Nephron progenitor cell (in vitro differentiated cells): ENCODE data around the gene CIAO2A.
"Not testable (repeated sequence)": the region's sequence is repeated elsewhere in the genome, so short reads cannot be mapped to it uniquely, and the experiment has no call there.

Source experiments
- DNase-seq: peaks from one replicate; pipeline ENCODE4 v3.0.0; 2021
- H3K27ac Mint-ChIP-seq: 2 replicates; pipeline ENCODE4 v1.8.0; 2021; ENCODE audit warnings: mild to moderate bottlenecking, moderate library complexity, mixed read lengths
- H3K27me3 Mint-ChIP-seq: 2 replicates; pipeline ENCODE4 v1.8.0; 2021; ENCODE audit warnings: mild to moderate bottlenecking, low read depth, mixed read lengths; ENCODE audit not compliant: poor library complexity
- H3K36me3 Mint-ChIP-seq: 2 replicates; pipeline ENCODE4 v1.8.0; 2021; ENCODE audit warnings: low read depth, mixed read lengths
- H3K4me1 Mint-ChIP-seq: 2 replicates; pipeline ENCODE4 v1.8.0; 2021; ENCODE audit warnings: mixed read lengths
- H3K4me3 Mint-ChIP-seq: 2 replicates; pipeline ENCODE4 v1.8.0; 2021; ENCODE audit warnings: mild to moderate bottlenecking, moderate library complexity, mixed read lengths
- H3K9me3 Mint-ChIP-seq: 2 replicates; pipeline ENCODE4 v1.8.0; 2021; ENCODE audit warnings: mild to moderate bottlenecking, moderate library complexity, mixed read lengths
- CTCF ChIP-seq: fragments of 200-600 bp; sonication (generic); IDR thresholded peaks from 2 replicates; pipeline ENCODE4 v1.5.0; 2021; ENCODE audit warnings: antibody characterized with exemption

CIAO2A gene

GRCh38 chr15:64058279-64058678 is 35.4 kb downstream of the CIAO2A start:
- Mint-ChIP-seq H3K27me3 (peaks cover 6% of the 10 kb centered on the region), H3K4me3 (no peak overlapping the region), H3K27ac (no peak overlapping the region), H3K9me3 (peaks cover 8% of the 10 kb centered on the region), H3K36me3 (no peaks in the 10 kb centered on the region), H3K4me1 (peaks cover 3% of the 10 kb centered on the region)
- no peak for DNase-seq
- TF ChIP-seq CTCF: no peak

GRCh38 chr15:64053674-64054073 is 40.0 kb downstream of the CIAO2A start:
- Mint-ChIP-seq H3K27me3 (peaks cover 11% of the 10 kb centered on the region), H3K4me1 (peaks cover 30% of the 10 kb centered on the region)
- H3K36me3 Mint-ChIP-seq, H3K4me3 Mint-ChIP-seq, H3K27ac Mint-ChIP-seq, DNase-seq, H3K9me3 Mint-ChIP-seq: not testable (repeated sequence)

GRCh38 chr15:64052925-64053491 is 40.6 kb downstream of the CIAO2A start:
- Mint-ChIP-seq H3K4me3 (no peak overlapping the region), H3K9me3 (no peaks in the 10 kb centered on the region), H3K27me3 (peaks cover 17% of the 10 kb centered on the region), H3K27ac (no peak overlapping the region), H3K4me1 (peaks cover 30% of the 10 kb centered on the region), H3K36me3 (no peaks in the 10 kb centered on the region)
- DNase-seq: no peak
- TF ChIP-seq CTCF: no peak

- Mint-ChIP-seq H3K4me1 (peaks cover 35% of the 10 kb centered on the region), H3K36me3 (no peaks in the 10 kb centered on the region), H3K27ac (no peak overlapping the region), H3K4me3 (no peak overlapping the region), H3K9me3 (no peaks in the 10 kb centered on the region), H3K27me3 (peaks cover 31% of the 10 kb centered on the region)
- TF ChIP-seq CTCF: no peak
- no peak for DNase-seq
Observed at GRCh38 chr15:64051407-64052259, 42.0 kb downstream of the CIAO2A start.

- TF ChIP-seq CTCF: no peak
- Mint-ChIP-seq H3K4me1 (peaks cover 37% of the 10 kb centered on the region), H3K4me3 (no peak overlapping the region), H3K27me3 (peaks cover 34% of the 10 kb centered on the region), H3K36me3 (no peaks in the 10 kb centered on the region), H3K27ac (no peak overlapping the region), H3K9me3 (no peaks in the 10 kb centered on the region)
- DNase-seq: no peak
Observed at GRCh38 chr15:64051093-64051402, 42.6 kb downstream of the CIAO2A start.

GRCh38 chr15:64050281-64051092 is 43.2 kb downstream of the CIAO2A start:
- no peaks in the 10 kb centered on the region for H3K36me3 Mint-ChIP-seq
- no peak overlapping the region for H3K27ac Mint-ChIP-seq
- H3K4me3 Mint-ChIP-seq: no peak overlapping the region
- TF ChIP-seq CTCF: no peak
- H3K27me3 Mint-ChIP-seq: peaks cover 37% of the 10 kb centered on the region
- no peaks in the 10 kb centered on the region for H3K9me3 Mint-ChIP-seq
- no peak for DNase-seq
- H3K4me1 Mint-ChIP-seq: peaks cover 37% of the 10 kb centered on the region
